DND-41 (cell line): ENCODE measurements around the gene HMG20A.

Experiments used
- EZH2 ChIP-seq: IDR thresholded peaks from 3 replicates; pipeline ENCODE4 v1.6.1; 2012; ENCODE audit warnings: borderline replicate concordance, low read depth, mild to moderate bottlenecking, moderate library complexity, low read length, inconsistent platforms; ENCODE audit not compliant: severe bottlenecking
- TF ChIP-seq, protein P1 (sequence below): IDR thresholded peaks from 2 replicates; pipeline ENCODE4 v1.5.1; 2012; ENCODE audit warnings: borderline replicate concordance, low read length, moderate library complexity, mild to moderate bottlenecking; ENCODE audit not compliant: poor library complexity, severe bottlenecking; ENCODE audit errors: extremely low read depth

DNA sequence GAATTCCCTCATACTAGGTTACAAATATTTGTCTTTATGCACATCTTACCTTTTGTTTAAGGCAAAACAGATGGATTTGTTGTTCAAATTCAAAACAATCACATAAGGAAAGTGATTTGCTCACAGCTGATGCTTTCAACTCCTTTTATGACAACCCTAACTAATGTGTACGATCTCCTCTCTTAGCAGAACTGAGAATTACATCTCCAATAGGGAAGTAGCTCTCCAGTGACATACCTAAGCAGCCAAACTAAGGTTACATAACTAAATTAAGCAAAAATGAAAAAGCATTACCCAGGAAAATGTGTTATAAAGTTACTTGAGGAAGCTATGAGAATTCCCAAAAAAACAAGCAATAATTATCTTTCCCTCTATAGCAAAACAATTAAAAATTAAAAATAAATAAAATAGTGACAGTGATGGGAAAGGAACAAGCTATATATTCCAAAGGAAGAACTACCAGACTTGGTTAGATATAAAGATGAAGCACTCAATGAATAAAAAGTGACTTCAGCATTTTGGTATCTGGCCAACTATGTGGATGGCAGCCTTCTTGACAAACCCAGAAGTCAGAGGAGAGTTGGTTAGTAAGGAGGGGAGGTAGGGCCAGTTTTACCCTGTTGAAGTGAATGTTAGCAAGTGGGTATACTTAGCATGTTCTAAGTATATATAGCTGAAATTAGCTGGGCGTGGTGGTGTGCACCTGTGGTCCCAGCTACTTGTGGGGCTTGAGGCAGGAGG lies 33.2 kb upstream of the HMG20A start:
- TF ChIP-seq, protein P1, sequence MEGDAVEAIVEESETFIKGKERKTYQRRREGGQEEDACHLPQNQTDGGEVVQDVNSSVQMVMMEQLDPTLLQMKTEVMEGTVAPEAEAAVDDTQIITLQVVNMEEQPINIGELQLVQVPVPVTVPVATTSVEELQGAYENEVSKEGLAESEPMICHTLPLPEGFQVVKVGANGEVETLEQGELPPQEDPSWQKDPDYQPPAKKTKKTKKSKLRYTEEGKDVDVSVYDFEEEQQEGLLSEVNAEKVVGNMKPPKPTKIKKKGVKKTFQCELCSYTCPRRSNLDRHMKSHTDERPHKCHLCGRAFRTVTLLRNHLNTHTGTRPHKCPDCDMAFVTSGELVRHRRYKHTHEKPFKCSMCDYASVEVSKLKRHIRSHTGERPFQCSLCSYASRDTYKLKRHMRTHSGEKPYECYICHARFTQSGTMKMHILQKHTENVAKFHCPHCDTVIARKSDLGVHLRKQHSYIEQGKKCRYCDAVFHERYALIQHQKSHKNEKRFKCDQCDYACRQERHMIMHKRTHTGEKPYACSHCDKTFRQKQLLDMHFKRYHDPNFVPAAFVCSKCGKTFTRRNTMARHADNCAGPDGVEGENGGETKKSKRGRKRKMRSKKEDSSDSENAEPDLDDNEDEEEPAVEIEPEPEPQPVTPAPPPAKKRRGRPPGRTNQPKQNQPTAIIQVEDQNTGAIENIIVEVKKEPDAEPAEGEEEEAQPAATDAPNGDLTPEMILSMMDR, result no peak
- TF ChIP-seq EZH2, result no peak
